A673 (cell line): ENCODE measurements around the gene DSP. TPM values are rescaled to one million over a fixed set of nuclear protein-coding genes. Genes with fewer than 3 reads are reported as not detected.

ENCODE experiments used
- BruUV-seq: library from RNA; stranded (reverse); fragments of 400-500 nt; replicated peaks from 2 replicates; lab custom pipeline; 2021; lab: Mats Ljungman, UMichigan
- CTCF ChIA-PET: fragments of 300-600 bp; sonication (Branson Sonifier 250); formaldehyde crosslinking; loops from one replicate; lab custom pipeline; 2022; ENCODE audit warnings: antibody characterized with exemption; lab: Charles Lee
- POLR2A ChIA-PET: fragments of 300-600 bp; sonication (Branson Sonifier 250); formaldehyde crosslinking; loops from one replicate; lab custom pipeline; 2022; ENCODE audit warnings: antibody characterized with exemption; ENCODE audit not compliant: low non-redundant PET; lab: Charles Lee
- DNase-seq: peaks from one replicate; pipeline ENCODE4 v3.0.0-alpha.2; 2015; ENCODE audit warnings: low spot score
- H3K27ac ChIP-seq: fragments of 200-600 bp; sonication (generic); 2 replicates; pipeline ENCODE4 v1.5.1; 2016; ENCODE audit warnings: mixed run types, low read depth, mild to moderate bottlenecking, mixed read lengths, antibody characterized with exemption, low read length; ENCODE audit not compliant: poor library complexity, severe bottlenecking
- H3K27me3 ChIP-seq: fragments of 200-600 bp; sonication (generic); replicated peaks from 2 replicates; pipeline ENCODE4 v1.6.1; 2017; ENCODE audit warnings: mixed run types, low read depth, mild to moderate bottlenecking, mixed read lengths, antibody characterized with exemption, low read length; ENCODE audit not compliant: insufficient read depth, poor library complexity
- H3K36me3 ChIP-seq: fragments of 200-600 bp; sonication (generic); 2 replicates; pipeline ENCODE4 v1.6.1; 2016; ENCODE audit warnings: mixed run types, mild to moderate bottlenecking, mixed read lengths, antibody characterized with exemption, low read length; ENCODE audit not compliant: insufficient read depth, poor library complexity, severe bottlenecking
- H3K4me1 ChIP-seq: fragments of 200-600 bp; sonication (generic); 2 replicates; pipeline ENCODE4 v1.6.1; 2017; ENCODE audit warnings: mixed run types, mild to moderate bottlenecking, mixed read lengths, antibody characterized with exemption, low read length; ENCODE audit not compliant: insufficient read depth, poor library complexity, severe bottlenecking
- H3K4me3 ChIP-seq: fragments of 200-600 bp; sonication (generic); 2 replicates; pipeline ENCODE4 v1.5.1; 2016; ENCODE audit warnings: low read depth, mixed run types, mild to moderate bottlenecking, mixed read lengths, low read length; ENCODE audit not compliant: poor library complexity, severe bottlenecking
- H3K9me3 ChIP-seq: fragments of 200-600 bp; sonication (generic); 2 replicates; pipeline ENCODE4 v1.6.1; 2016; ENCODE audit warnings: mixed run types, low read depth, mild to moderate bottlenecking, mixed read lengths, antibody characterized with exemption, low read length; ENCODE audit not compliant: poor library complexity, severe bottlenecking
- CTCF ChIP-seq: fragments of 300-800, 200-600 bp; sonication (generic); conservative IDR thresholded peaks from 2 replicates; pipeline ENCODE4 v1.5.1; 2017; ENCODE audit warnings: low read depth, mild to moderate bottlenecking, antibody characterized with exemption, low read length, moderate library complexity, mixed read lengths
- EZH2 ChIP-seq: fragments of 200-600 bp; sonication (generic); IDR thresholded peaks from 2 replicates; pipeline ENCODE4 v1.6.1; 2017; ENCODE audit warnings: borderline replicate concordance, low read depth, mild to moderate bottlenecking, mixed read lengths, antibody characterized with exemption, low read length; ENCODE audit not compliant: poor library complexity, severe bottlenecking
- intact Hi-C: fragments of 100-400 bp; cut with micrococcal nuclease; formaldehyde crosslinking; loops from one replicate; pipeline ENCODE4 v1.10.0; 2022; ENCODE audit not compliant: unreplicated experiment
- total RNA-seq: library from RNA; stranded (reverse); gene quantifications from 2 replicates; pipeline ENCODE4 v1.2.3, GENCODE V29; 2021

Gene DSP
- total RNA-seq, 1 experiment from 2014 or later = 0.28 TPM

GRCh38 chr6:7628909-7629308 is 87.4 kb downstream of the DSP start:
- H3K4me1 ChIP-seq = peaks cover 10% of the 10 kb centered on the region
- CTCF ChIA-PET = no interaction called here
- H3K4me3 ChIP-seq = no peak overlapping the region
- H3K27me3 ChIP-seq = no peaks in the 10 kb centered on the region
- no peaks in the 10 kb centered on the region for H3K36me3 ChIP-seq
- no peak for TF ChIP-seq CTCF
- no peak for TF ChIP-seq EZH2
- POLR2A ChIA-PET = no interaction called here
- DNase-seq = no peak
- no TSS peak for BruUV-seq
- no peak overlapping the region for H3K27ac ChIP-seq
- intact Hi-C loops = no loop called here
- H3K9me3 ChIP-seq = no peaks in the 10 kb centered on the region

- ChIA-PET POLR2A (no interaction called here), CTCF (no interaction called here)
- no TSS peak for BruUV-seq
- Histone ChIP-seq H3K27ac (no peak overlapping the region), H3K4me1 (peaks cover 10% of the 10 kb centered on the region), H3K27me3 (no peaks in the 10 kb centered on the region), H3K4me3 (no peak overlapping the region), H3K9me3 (no peaks in the 10 kb centered on the region), H3K36me3 (no peaks in the 10 kb centered on the region)
- intact Hi-C loops = no loop called here
- DNase-seq = no peak
- TF ChIP-seq EZH2 (no peak), CTCF (no peak)
Observed at GRCh38 chr6:7629321-7629720, 87.8 kb downstream of the DSP start.

DNA sequence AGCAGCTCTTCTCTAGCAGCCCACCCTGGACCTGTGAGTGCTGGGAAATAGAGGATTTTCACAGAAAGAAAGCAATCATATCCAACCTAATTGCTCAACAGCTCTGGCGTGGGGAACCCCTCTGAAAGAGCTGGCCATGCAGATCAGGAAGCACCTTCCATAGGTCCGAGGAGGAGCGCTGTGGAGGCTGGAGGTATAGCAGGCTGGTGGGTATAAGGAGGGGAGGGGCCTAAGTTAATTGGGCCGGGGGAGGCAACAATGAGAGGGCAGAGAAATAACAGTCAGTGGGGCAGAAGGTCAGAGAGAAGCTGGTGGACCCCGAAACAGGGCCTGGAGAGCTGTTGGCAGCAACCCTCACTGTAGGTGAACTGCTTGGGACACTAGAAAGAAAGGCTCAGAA is 89.3 kb downstream of the DSP start:
- TF ChIP-seq CTCF (no peak), EZH2 (no peak)
- H3K27me3 ChIP-seq = no peaks in the 10 kb centered on the region
- H3K4me3 ChIP-seq = no peak overlapping the region
- no peak overlapping the region for H3K27ac ChIP-seq
- H3K4me1 ChIP-seq = no peaks in the 10 kb centered on the region
- H3K9me3 ChIP-seq = no peaks in the 10 kb centered on the region
- no TSS peak for BruUV-seq
- CTCF ChIA-PET = no interaction called here
- no peaks in the 10 kb centered on the region for H3K36me3 ChIP-seq
- intact Hi-C loops = no loop called here
- no peak for DNase-seq
- POLR2A ChIA-PET = interaction anchor here (0.6 kb wide), 1 partner anchor 360 kb away, joined by 3 read pairs; no protein-coding TSS in a partner anchor
